Thoracic aorta (tissue), 2 donors: ENCODE data around the gene CHRND. TPM values are rescaled to one million over a fixed set of nuclear protein-coding genes. Genes with fewer than 3 reads are reported as not detected.

ENCODE experiments used
- ATAC-seq: fragments of 150-250 bp; one replicate; pipeline ENCODE4 v1.8.0; 2017; ENCODE audit warnings: low read depth; ENCODE audit not compliant: insufficient number of reproducible peaks, low FRiP score
- DNase-seq: peaks from one replicate; pipeline ENCODE4 v3.0.0-alpha.2; 2020; ENCODE audit warnings: low spot score
- H3K27ac ChIP-seq, 2 donors: fragments of 200-600 bp; sonication (generic); 1 replicate in 1 of 2; 2 replicates in 1 of 2; pipeline ENCODE4 v1.5.1; 2016; ENCODE audit warnings: mild to moderate bottlenecking in 2 of 2, moderate library complexity in 2 of 2
- H3K27me3 ChIP-seq: fragments of 200-600 bp; sonication (generic); replicated peaks from 2 replicates; pipeline ENCODE4 v1.6.0; 2016; ENCODE audit warnings: mild to moderate bottlenecking; ENCODE audit not compliant: insufficient read depth
- H3K36me3 ChIP-seq: fragments of 200-600 bp; sonication (generic); one replicate; pipeline ENCODE4 v1.5.1; 2016
- H3K4me1 ChIP-seq, 2 donors: fragments of 200-600 bp; sonication (generic); 1 replicate in 1 of 2; 2 replicates in 1 of 2; pipeline versions ENCODE4 v1.5.1 to v1.6.0; 2016; ENCODE audit warnings: low read depth in 2 of 2, mild to moderate bottlenecking in 1 of 2; ENCODE audit not compliant: control insufficient read depth in 1 of 2
- H3K4me3 ChIP-seq: fragments of 200-600 bp; sonication (generic); 2 replicates; pipeline ENCODE4 v1.5.1; 2016; ENCODE audit warnings: mild to moderate bottlenecking
- H3K9me3 ChIP-seq: fragments of 200-600 bp; sonication (generic); 2 replicates; pipeline ENCODE4 v1.5.1; 2016
- CTCF ChIP-seq: fragments of 200-600 bp; sonication (generic); IDR thresholded peaks from one replicate; pipeline ENCODE4 v1.5.1; 2019; ENCODE audit warnings: antibody characterized with exemption
- total RNA-seq, 2 donors: library from RNA; depleted of rRNA; stranded (reverse); fragments of >200 nt; gene quantifications; one replicate each; pipeline versions ENCODE4 v1.1.0 to v1.2.3, GENCODE V29; 2016

Gene CHRND
- total RNA-seq, 2 donors from 2014 or later: not detected

DNA sequence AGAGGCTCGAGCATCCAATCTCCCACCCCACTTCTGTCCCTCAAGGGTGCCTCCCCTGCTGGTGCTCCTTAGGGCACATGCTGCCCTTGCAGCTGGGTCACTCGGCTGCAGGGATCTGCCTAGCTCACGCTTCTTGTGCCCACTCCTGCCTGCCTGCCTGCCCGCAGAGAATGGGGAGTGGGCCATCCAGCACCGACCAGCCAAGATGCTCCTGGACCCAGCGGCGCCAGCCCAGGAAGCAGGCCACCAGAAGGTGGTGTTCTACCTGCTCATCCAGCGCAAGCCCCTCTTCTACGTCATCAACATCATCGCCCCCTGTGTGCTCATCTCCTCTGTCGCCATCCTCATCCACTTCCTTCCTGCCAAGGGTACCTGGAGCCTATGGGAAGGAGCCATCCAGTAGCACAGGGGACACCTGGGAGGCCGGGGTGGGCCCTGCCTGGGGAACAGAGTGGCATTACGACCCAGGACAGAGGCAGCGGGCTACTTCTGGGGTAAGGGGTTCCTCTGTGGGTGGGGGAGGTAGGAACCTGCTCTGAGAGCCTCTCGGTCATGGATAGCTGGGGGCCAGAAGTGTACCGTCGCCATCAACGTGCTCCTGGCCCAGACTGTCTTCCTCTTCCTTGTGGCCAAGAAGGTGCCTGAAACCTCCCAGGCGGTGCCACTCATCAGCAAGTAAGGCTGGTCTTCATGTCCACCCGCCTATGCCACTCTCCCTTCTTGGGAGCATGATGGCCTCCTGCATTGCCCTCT is 16.9 kb downstream of the CHRND start:
- ATAC-seq (no peak), DNase-seq (no peak)
- H3K4me1 ChIP-seq: no peaks in the 10 kb centered on the region
- no peak for TF ChIP-seq CTCF
- no peaks in the 10 kb centered on the region for H3K9me3 ChIP-seq
- no peak overlapping the region for H3K27ac ChIP-seq
- no peak overlapping the region for H3K4me3 ChIP-seq
- no peaks in the 10 kb centered on the region for H3K36me3 ChIP-seq
- no peaks in the 10 kb centered on the region for H3K27me3 ChIP-seq

DNA sequence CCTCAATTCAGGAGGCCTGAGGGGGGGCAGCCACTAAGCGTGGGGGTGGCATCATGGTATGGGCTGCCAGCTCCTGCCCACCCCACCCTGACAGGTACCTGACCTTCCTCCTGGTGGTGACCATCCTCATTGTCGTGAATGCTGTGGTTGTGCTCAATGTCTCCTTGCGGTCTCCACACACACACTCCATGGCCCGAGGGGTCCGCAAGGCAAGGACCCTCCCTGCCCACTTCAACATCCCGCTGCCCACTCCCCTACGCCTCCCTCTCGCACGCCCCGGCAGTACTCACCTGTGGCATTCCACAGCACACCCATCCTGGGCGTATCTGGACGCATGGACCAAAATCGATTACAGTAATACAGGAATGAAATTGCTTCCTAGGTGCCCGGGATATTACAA is 17.5 kb downstream of the CHRND start:
- ATAC-seq: no peak

DNA sequence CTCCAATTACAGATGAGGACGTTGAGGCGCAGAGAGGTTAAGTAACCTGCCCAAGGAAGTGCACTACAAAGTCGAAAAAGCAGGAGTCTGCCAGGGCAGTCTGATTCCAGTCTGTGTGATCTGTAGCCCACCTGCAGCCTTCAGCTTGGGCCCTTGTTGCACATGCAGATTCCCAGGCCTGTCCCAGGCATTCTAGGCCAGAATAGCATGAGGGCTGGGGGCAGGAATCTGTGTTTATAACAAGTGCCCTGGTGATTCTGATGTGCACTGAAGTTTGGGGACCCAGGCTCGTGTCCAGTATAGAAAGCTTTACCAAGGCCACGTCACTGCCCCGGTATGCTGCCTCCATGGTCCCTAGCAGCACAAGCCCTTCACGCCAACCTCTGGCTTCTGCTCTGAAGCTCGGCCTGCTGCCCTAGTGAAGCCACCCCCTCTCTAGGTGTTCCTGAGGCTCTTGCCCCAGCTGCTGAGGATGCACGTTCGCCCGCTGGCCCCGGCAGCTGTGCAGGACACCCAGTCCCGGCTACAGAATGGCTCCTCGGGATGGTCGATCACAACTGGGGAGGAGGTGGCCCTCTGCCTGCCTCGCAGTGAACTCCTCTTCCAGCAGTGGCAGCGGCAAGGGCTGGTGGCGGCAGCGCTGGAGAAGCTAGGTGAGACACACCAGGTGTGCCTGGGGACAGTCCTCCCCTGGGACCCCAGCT is 18.1 kb downstream of the CHRND start:
- Histone ChIP-seq H3K4me3 (no peak overlapping the region), H3K27ac (no peak overlapping the region), H3K27me3 (no peaks in the 10 kb centered on the region), H3K4me1 (no peaks in the 10 kb centered on the region), H3K36me3 (no peaks in the 10 kb centered on the region), H3K9me3 (no peaks in the 10 kb centered on the region)
- no peak for TF ChIP-seq CTCF
- ATAC-seq (no peak), DNase-seq (no peak)

More for the DNA sequence above, 17.5 kb downstream of the CHRND start:
- no peak for DNase-seq
- no peaks in the 10 kb centered on the region for H3K9me3 ChIP-seq
- H3K4me1 ChIP-seq: no peaks in the 10 kb centered on the region
- no peaks in the 10 kb centered on the region for H3K27me3 ChIP-seq
- TF ChIP-seq CTCF: no peak
- H3K4me3 ChIP-seq: no peak overlapping the region
- no peaks in the 10 kb centered on the region for H3K36me3 ChIP-seq
- no peak overlapping the region for H3K27ac ChIP-seq

DNA sequence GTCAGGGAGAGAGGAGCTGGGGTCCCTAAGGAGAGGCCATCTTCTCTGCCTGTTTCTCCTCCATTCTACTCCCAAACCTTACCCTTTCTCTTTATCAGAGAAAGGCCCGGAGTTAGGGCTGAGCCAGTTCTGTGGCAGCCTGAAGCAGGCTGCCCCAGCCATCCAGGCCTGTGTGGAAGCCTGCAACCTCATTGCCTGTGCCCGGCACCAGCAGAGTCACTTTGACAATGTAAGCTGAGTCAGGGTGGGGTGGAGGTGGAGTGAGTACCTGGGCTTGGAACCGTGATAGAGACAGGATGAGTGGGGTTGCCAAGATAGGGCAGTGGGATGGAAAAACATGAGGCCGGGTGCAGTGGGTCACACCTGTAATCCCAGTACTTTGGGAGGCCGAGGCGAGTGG is 18.7 kb downstream of the CHRND start:
- Histone ChIP-seq H3K27ac (no peak overlapping the region), H3K9me3 (no peaks in the 10 kb centered on the region), H3K36me3 (no peaks in the 10 kb centered on the region), H3K27me3 (no peaks in the 10 kb centered on the region), H3K4me1 (peaks cover 4 to 6% of the 10 kb centered on the region in 2 donors), H3K4me3 (no peak overlapping the region)
- no peak for TF ChIP-seq CTCF
- DNase-seq: no peak
- ATAC-seq: no peak

GRCh38 chr2:232545511-232546375 is 19.8 kb downstream of the CHRND start:
- no peak for ATAC-seq
- Histone ChIP-seq H3K36me3 (no peaks in the 10 kb centered on the region), H3K27ac (no peak overlapping the region), H3K9me3 (no peaks in the 10 kb centered on the region), H3K4me1 (peaks cover 6 to 9% of the 10 kb centered on the region in 2 donors), H3K4me3 (no peak overlapping the region), H3K27me3 (no peaks in the 10 kb centered on the region)
- no peak for DNase-seq
- no peak for TF ChIP-seq CTCF
